Islet precursor cell (in vitro differentiated cells): ENCODE results near the gene LCN1.

Experiments used
- DNase-seq: peaks from one replicate; pipeline ENCODE4 v3.0.0-alpha.2; 2018

LCN1 gene

GRCh38 chr9:135574943-135575342 is 53.7 kb downstream of the LCN1 start:
- DNase-seq: peak; percentile 40
